DOHH2 (cell line): Measurements from ENCODE around the gene RNF130.

Experiments
- CTCF ChIP-seq: fragments of 200-600 bp; sonication (generic); IDR thresholded peaks from one replicate; pipeline ENCODE4 v1.5.1; 2014; ENCODE audit warnings: antibody characterized with exemption, mild to moderate bottlenecking, low read depth, low read length; ENCODE audit not compliant: poor library complexity, severe bottlenecking
- EZH2phosphoT487 ChIP-seq: fragments of 200-600 bp; sonication (generic); IDR thresholded peaks from 2 replicates; pipeline ENCODE4 v1.6.1; 2017; ENCODE audit warnings: borderline replicate concordance, mild to moderate bottlenecking, antibody characterized with exemption, low read length, moderate library complexity, mixed read lengths

- no peak for TF ChIP-seq CTCF
- TF ChIP-seq EZH2phosphoT487: no peak
Observed at GRCh38 chr5:180052211-180052818, 19.2 kb downstream of the RNF130 start.
